Karpas-422 (cell line): ENCODE data around the gene FBXL4. TPM values are rescaled to one million over a fixed set of nuclear protein-coding genes. Genes with fewer than 3 reads are reported as not detected.

Experiments
- DNase-seq: peaks from one replicate; pipeline ENCODE4 v3.0.0-alpha.2; 2015
- H2AFZ ChIP-seq: fragments of 200-600 bp; sonication (generic); 2 replicates; pipeline ENCODE4 v1.6.1; 2014; ENCODE audit warnings: antibody characterized with exemption, low read length, mixed read lengths
- H3K27ac ChIP-seq: fragments of 200-600 bp; sonication (generic); 2 replicates; pipeline ENCODE4 v1.5.1; 2014; ENCODE audit warnings: mild to moderate bottlenecking, low read length, moderate library complexity
- H3K27me3 ChIP-seq: fragments of 200-600 bp; sonication (generic); 2 replicates; pipeline ENCODE4 v1.6.1; 2014; ENCODE audit warnings: low read length, mixed read lengths
- H3K36me3 ChIP-seq: fragments of 200-600 bp; sonication (generic); 2 replicates; pipeline ENCODE4 v1.6.1; 2014; ENCODE audit warnings: low read length, mixed read lengths; ENCODE audit not compliant: insufficient read depth
- H3K4me1 ChIP-seq: fragments of 200-600 bp; sonication (generic); 2 replicates; pipeline ENCODE4 v1.6.1; 2014; ENCODE audit warnings: mild to moderate bottlenecking, low read length, mixed read lengths
- H3K4me2 ChIP-seq: fragments of 200-600 bp; sonication (generic); 2 replicates; pipeline ENCODE4 v1.6.1; 2014; ENCODE audit warnings: low read length, low read depth, mild to moderate bottlenecking; ENCODE audit not compliant: poor library complexity, severe bottlenecking
- H3K4me3 ChIP-seq: fragments of 200-600 bp; sonication (generic); 2 replicates; pipeline ENCODE4 v1.5.1; 2014; ENCODE audit warnings: mild to moderate bottlenecking, antibody characterized with exemption, low read length, mixed read lengths
- H3K79me2 ChIP-seq: fragments of 200-600 bp; sonication (generic); 2 replicates; pipeline ENCODE4 v1.6.1; 2014; ENCODE audit warnings: mild to moderate bottlenecking, low read length, mixed read lengths
- H3K9ac ChIP-seq: fragments of 200-600 bp; sonication (generic); 2 replicates; pipeline ENCODE4 v1.6.0; 2014; ENCODE audit warnings: low read length
- H3K9me2 ChIP-seq: fragments of 200-600 bp; sonication (generic), shearing (Covaris generic); replicated peaks from 2 replicates; pipeline ENCODE4 v1.6.0; 2014; ENCODE audit warnings: mild to moderate bottlenecking, low read length, moderate library complexity; ENCODE audit not compliant: insufficient read depth
- H3K9me3 ChIP-seq: fragments of 300-700, 200-600 bp; sonication (generic); 2 replicates; pipeline ENCODE4 v1.6.1; 2014; ENCODE audit warnings: low read length, mixed read lengths
- H4K20me1 ChIP-seq: fragments of 200-600 bp; sonication (generic); 2 replicates; pipeline ENCODE4 v1.6.1; 2014; ENCODE audit warnings: mild to moderate bottlenecking, antibody characterized with exemption, low read length, low read depth; ENCODE audit not compliant: insufficient read depth
- total RNA-seq: library from RNA; depleted of rRNA; stranded (reverse); fragments of >200 nt; shearing (Covaris generic); gene quantifications from 2 replicates; pipeline ENCODE4 v1.2.3, GENCODE V29; 2014; ENCODE audit warnings: low replicate concordance

Gene FBXL4
- total RNA-seq, 1 experiment from 2014 or later: 32.2 TPM

DNA sequence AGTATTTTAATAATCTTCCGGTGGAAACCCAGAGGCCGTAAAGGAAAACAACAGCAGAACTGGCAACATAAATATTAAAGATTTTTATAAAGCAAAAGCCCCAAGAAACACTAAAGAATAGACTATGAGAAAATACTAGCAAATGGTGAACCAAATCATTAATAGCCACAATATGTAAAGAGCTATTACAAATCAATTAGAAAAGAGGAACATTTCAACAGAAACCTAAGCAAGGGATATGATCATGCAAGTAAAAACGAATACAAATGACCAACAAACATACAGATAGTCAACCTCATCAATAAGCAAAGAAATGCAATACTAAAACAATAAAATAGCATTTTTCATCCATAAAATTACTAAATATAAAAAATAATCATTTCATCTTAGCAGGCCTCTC is 3.6 kb downstream of the FBXL4 start:
- no peak overlapping the region for H3K4me2 ChIP-seq

DNA sequence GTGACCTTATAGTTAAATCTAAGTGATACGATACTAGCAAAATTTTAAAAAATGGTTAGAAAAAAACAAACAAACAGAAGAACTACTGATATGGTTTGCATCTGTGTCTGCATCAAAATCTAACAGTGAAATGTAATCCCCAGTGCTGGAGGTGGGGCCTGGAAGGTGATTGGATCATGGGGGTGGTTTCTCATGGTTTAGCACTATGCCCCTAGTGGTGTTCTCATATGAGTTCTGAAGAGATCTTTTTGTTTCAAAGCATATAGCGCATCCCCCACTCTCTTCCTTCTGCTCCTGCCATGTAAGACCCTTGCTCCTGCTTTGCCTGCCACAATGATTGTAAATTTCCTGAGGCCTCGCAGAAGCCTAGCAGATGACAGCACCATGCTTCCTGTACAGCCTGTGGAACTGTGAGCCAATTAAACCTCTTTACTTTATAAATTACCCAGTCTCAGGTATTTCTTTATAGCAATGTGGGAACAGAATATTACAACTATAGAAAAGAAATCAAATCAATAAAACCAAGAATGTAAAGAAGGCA is 5.4 kb downstream of the FBXL4 start:
- Histone ChIP-seq H3K4me1 (peaks cover 18% of the 10 kb centered on the region), H4K20me1 (no peaks in the 10 kb centered on the region; the same call in 1 of the 2 replicates), H3K9me3 (peaks cover 30% of the 10 kb centered on the region), H3K27ac (no peak overlapping the region), H3K9me2 (no peaks in the 10 kb centered on the region), H3K36me3 (peaks cover 49% of the 10 kb centered on the region), H2AFZ (no peak overlapping the region), H3K9ac (no peak overlapping the region), H3K79me2 (peaks cover 100% of the 10 kb centered on the region), H3K27me3 (no peaks in the 10 kb centered on the region), H3K4me3 (no peak overlapping the region), H3K4me2 (no peak overlapping the region)
- no peak for DNase-seq

More for the DNA sequence above, 3.6 kb downstream of the FBXL4 start:
- H3K4me1 ChIP-seq: peaks cover 21% of the 10 kb centered on the region
- H3K9me2 ChIP-seq: no peaks in the 10 kb centered on the region
- no peak for DNase-seq
- peaks cover 83% of the 10 kb centered on the region for H3K79me2 ChIP-seq
- peaks cover 30% of the 10 kb centered on the region for H3K9me3 ChIP-seq
- no peak overlapping the region for H3K4me3 ChIP-seq
- H4K20me1 ChIP-seq: no peaks in the 10 kb centered on the region
- no peak overlapping the region for H2AFZ ChIP-seq
- no peak overlapping the region for H3K27ac ChIP-seq
- peaks cover 48% of the 10 kb centered on the region for H3K36me3 ChIP-seq
- H3K27me3 ChIP-seq: no peaks in the 10 kb centered on the region
- H3K9ac ChIP-seq: no peak overlapping the region

DNA sequence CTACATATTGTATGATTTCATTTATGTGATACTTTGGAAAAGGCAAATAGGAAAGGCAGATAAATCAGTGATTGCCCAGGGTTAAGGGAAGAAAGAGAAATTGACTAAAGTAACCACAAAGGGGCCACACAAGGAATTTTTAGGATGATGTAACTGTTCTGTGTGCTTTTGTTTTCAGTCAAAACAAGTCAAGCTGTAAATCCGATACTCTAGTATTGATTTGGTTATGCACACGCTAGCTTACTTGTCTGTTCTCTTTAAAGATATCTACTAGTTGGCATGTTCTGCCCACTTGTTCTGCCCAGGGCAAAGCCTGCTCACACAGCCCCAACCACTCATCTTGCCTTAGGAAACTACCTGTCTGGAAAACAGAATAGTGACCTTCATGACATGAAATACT is 6.4 kb downstream of the FBXL4 start:
- Histone ChIP-seq H3K9me2 (no peaks in the 10 kb centered on the region), H3K27ac (no peak overlapping the region), H2AFZ (no peak overlapping the region), H3K4me1 (peaks cover 15% of the 10 kb centered on the region), H3K4me2 (no peak overlapping the region), H3K4me3 (no peak overlapping the region), H3K27me3 (no peaks in the 10 kb centered on the region), H3K9ac (no peak overlapping the region), H3K36me3 (peaks cover 49% of the 10 kb centered on the region), H4K20me1 (no peaks in the 10 kb centered on the region; the same call in 1 of the 2 replicates), H3K9me3 (peaks cover 30% of the 10 kb centered on the region), H3K79me2 (peaks cover 100% of the 10 kb centered on the region)
- DNase-seq: no peak

DNA sequence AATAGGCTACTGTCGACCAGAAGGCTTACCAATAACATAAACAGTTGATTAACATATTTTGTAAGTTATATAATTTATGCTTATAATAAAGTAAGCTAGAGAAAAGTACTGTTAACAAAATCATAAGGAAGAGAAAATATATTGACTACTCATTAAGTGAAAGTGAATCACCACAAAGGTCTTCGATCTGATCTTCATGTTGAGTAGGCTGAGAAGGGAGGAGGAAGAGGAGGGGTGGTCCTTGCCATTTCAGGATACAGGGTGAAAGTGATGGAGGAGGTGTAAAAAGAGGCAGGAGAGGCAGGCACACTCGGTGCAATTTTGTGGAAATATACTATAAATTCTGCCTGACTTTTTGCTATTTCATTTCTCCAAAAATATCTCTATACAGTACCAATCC is 10.4 kb downstream of the FBXL4 start:
- Histone ChIP-seq H3K4me3 (no peak overlapping the region), H3K9ac (no peak overlapping the region), H3K9me3 (peaks cover 20% of the 10 kb centered on the region), H3K4me1 (peaks cover 9% of the 10 kb centered on the region), H3K79me2 (peaks cover 98% of the 10 kb centered on the region), H3K9me2 (no peaks in the 10 kb centered on the region), H3K27me3 (no peaks in the 10 kb centered on the region), H4K20me1 (no peaks in the 10 kb centered on the region; the same call in 1 of the 2 replicates), H3K4me2 (no peak overlapping the region), H3K27ac (no peak overlapping the region), H2AFZ (no peak overlapping the region), H3K36me3 (peaks cover 26% of the 10 kb centered on the region)
- no peak for DNase-seq

DNA sequence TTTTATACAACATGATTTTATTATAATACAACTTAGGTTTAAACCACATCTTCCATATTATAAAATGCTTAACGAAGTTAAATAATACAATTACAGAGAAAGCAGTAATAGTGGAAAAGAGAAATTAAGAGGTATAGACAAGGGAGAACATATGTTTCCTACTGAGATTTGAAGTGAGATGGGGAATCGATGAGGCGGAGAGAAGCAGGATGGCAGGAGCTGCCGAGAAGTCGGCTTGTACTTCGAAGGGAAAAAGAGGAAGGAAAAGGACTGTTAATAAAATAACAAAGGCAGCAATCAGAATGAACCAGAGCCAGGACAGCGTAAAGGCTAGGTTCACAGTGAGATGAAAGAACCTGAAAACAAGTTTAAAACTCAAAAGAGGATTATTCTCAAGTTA is 15.4 kb downstream of the FBXL4 start:
- Histone ChIP-seq H3K4me2 (no peak overlapping the region), H4K20me1 (no peaks in the 10 kb centered on the region; the same call in 1 of the 2 replicates), H2AFZ (no peak overlapping the region), H3K27ac (no peak overlapping the region), H3K9me2 (no peaks in the 10 kb centered on the region), H3K4me1 (peaks cover 24% of the 10 kb centered on the region), H3K36me3 (peaks cover 6% of the 10 kb centered on the region; the same call in 1 of the 2 replicates), H3K27me3 (no peaks in the 10 kb centered on the region), H3K4me3 (no peak overlapping the region), H3K79me2 (peaks cover 97% of the 10 kb centered on the region), H3K9ac (no peak overlapping the region), H3K9me3 (no peaks in the 10 kb centered on the region)
- DNase-seq: no peak

DNA sequence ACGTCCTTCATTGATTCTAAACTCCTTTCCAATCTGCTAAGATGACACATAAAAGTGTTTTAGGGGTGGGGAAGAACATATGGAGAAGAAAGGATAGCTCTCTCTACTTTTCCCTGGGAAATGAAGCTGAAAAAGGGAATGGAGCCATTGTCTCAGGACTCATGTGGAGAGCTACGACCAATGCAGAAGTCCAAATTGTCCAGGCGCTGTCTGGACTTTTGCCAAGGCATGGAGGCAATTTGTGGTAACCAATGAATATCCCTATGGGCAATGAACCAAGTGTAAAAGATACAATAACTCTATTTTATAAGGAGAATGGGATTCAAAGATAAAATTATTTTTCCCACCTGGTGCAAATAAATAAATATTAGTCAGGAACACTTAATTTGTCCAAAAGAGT is 16.1 kb downstream of the FBXL4 start:
- Histone ChIP-seq H4K20me1 (no peaks in the 10 kb centered on the region; the same call in 1 of the 2 replicates), H3K4me3 (no peak overlapping the region), H3K4me1 (peaks cover 31% of the 10 kb centered on the region), H3K9ac (no peak overlapping the region), H3K27ac (no peak overlapping the region), H3K9me2 (no peaks in the 10 kb centered on the region), H2AFZ (no peak overlapping the region), H3K4me2 (no peak overlapping the region), H3K79me2 (peaks cover 97% of the 10 kb centered on the region), H3K36me3 (peaks cover 9% of the 10 kb centered on the region), H3K27me3 (no peaks in the 10 kb centered on the region), H3K9me3 (no peaks in the 10 kb centered on the region)
- no peak for DNase-seq

DNA sequence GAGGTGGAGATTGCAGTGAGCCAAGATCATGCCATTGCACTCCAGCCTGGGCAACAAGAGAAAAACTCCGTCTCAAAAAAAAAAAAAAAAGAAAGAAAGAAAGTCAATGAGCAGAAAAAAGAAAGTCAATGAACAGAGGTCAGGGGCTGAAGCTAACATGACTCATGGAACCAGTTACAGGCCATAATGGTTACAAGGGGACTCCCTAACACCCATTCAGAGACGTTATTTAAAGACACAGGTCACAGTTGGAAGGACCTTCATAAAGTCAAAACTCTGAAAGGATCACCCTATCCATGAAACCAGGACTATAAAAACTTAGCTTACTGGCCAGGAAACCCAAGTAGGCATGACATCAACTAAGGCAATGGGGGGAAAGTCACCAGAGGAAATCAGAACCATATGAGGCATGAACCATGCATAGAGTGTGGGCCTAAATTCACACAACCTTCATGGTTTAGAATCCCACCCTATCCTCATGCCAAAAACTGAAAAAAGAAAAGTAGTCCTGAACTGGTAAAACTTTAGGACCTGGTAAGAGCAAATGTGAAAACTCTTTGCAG is 18.2 kb downstream of the FBXL4 start:
- Histone ChIP-seq H3K4me1 (peaks cover 46% of the 10 kb centered on the region), H4K20me1 (no peaks in the 10 kb centered on the region; the same call in 1 of the 2 replicates), H3K79me2 (peaks cover 99% of the 10 kb centered on the region), H3K4me2 (no peak overlapping the region), H3K9me2 (no peaks in the 10 kb centered on the region), H2AFZ (no peak overlapping the region), H3K27me3 (no peaks in the 10 kb centered on the region), H3K9ac (no peak overlapping the region), H3K27ac (no peak overlapping the region), H3K36me3 (peaks cover 20% of the 10 kb centered on the region), H3K9me3 (no peaks in the 10 kb centered on the region), H3K4me3 (no peak overlapping the region)
- DNase-seq: no peak

DNA sequence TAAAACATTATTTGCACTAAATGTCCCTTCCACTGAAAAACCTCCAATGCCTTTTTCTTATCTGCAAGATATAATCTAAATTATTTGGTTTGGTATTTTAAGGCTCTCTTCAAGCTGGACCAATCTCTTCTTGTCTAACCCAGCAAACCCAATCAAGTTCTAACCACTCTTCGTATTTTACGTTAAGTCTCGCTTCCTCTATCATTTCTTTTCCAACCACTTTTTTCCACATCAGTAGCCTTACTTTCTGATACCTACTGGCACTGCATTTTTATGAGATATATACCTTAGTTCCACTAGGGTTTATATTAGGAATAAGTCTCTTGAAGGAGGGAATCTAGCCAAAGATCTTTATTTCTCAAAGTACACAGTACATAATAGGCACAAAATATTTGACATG is 19.1 kb downstream of the FBXL4 start:
- H3K9ac ChIP-seq: no peak overlapping the region

More for the DNA sequence above, 19.1 kb downstream of the FBXL4 start:
- H2AFZ ChIP-seq: no peak overlapping the region
- H3K4me1 ChIP-seq: peaks cover 46% of the 10 kb centered on the region
- H3K36me3 ChIP-seq: peaks cover 22% of the 10 kb centered on the region
- no peak overlapping the region for H3K27ac ChIP-seq
- no peaks in the 10 kb centered on the region for H3K9me3 ChIP-seq
- no peak overlapping the region for H3K4me3 ChIP-seq
- no peaks in the 10 kb centered on the region for H4K20me1 ChIP-seq
- no peak for DNase-seq
- H3K4me2 ChIP-seq: no peak overlapping the region
- H3K27me3 ChIP-seq: no peaks in the 10 kb centered on the region
- H3K9me2 ChIP-seq: no peaks in the 10 kb centered on the region
- H3K79me2 ChIP-seq: peaks cover 98% of the 10 kb centered on the region
